ENCODE data around the gene EXT2.

- TF ChIP-seq, protein P1, sequence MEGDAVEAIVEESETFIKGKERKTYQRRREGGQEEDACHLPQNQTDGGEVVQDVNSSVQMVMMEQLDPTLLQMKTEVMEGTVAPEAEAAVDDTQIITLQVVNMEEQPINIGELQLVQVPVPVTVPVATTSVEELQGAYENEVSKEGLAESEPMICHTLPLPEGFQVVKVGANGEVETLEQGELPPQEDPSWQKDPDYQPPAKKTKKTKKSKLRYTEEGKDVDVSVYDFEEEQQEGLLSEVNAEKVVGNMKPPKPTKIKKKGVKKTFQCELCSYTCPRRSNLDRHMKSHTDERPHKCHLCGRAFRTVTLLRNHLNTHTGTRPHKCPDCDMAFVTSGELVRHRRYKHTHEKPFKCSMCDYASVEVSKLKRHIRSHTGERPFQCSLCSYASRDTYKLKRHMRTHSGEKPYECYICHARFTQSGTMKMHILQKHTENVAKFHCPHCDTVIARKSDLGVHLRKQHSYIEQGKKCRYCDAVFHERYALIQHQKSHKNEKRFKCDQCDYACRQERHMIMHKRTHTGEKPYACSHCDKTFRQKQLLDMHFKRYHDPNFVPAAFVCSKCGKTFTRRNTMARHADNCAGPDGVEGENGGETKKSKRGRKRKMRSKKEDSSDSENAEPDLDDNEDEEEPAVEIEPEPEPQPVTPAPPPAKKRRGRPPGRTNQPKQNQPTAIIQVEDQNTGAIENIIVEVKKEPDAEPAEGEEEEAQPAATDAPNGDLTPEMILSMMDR (IDR thresholded peaks at IDR 0.05), result no peak
- TF ChIP-seq POLR2A (IDR thresholded peaks at IDR 0.05), result no peak
- TF ChIP-seq EP300 (IDR thresholded peaks at IDR 0.05), result no peak
- no peak for TF ChIP-seq POLR2AphosphoS5 (IDR thresholded peaks at IDR 0.05)
These were observed 160.1 kb downstream of the EXT2 start for GRCh38 chr11:44255406-44256071.
